Activated B cell treated with CpG ODN at 0.5 μM for 24 hours (primary cell): ENCODE data around the gene SSH2. TPM values are rescaled to one million over a fixed set of nuclear protein-coding genes. Genes with fewer than 3 reads are reported as not detected.

ENCODE experiments used
- ATAC-seq: fragments of 200-7000 bp; cut with Tn5 transposase; one replicate; pipeline ENCODE4 v1.10.0; 2021; ENCODE audit warnings: low read depth, mild to moderate bottlenecking, moderate library complexity
- CTCF ChIA-PET: fragments of 350-600 bp; sonication (Branson Sonifier 250); formaldehyde crosslinking; loops from one replicate; lab custom pipeline; 2021; ENCODE audit warnings: antibody characterized with exemption; lab: Charles Lee
- POLR2A ChIA-PET: fragments of 350-600 bp; sonication (Branson Sonifier 250); formaldehyde crosslinking; loops from one replicate; lab custom pipeline; 2021; ENCODE audit warnings: antibody characterized with exemption; lab: Charles Lee
- DNase-seq: peaks from one replicate; pipeline ENCODE4 v3.0.0; 2022
- H3K27ac Mint-ChIP-seq: one replicate; pipeline ENCODE4 v1.8.0; 2020; ENCODE audit warnings: mixed read lengths
- H3K27me3 Mint-ChIP-seq: one replicate; pipeline ENCODE4 v1.8.0; 2021; ENCODE audit warnings: mixed read lengths
- H3K36me3 Mint-ChIP-seq: one replicate; pipeline ENCODE4 v1.8.0; 2021; ENCODE audit warnings: low read depth, mixed read lengths
- H3K4me1 Mint-ChIP-seq: one replicate; pipeline ENCODE4 v1.8.0; 2021; ENCODE audit warnings: mixed read lengths
- H3K4me3 Mint-ChIP-seq: one replicate; pipeline ENCODE4 v1.8.0; 2020; ENCODE audit warnings: mild to moderate bottlenecking, mixed read lengths
- H3K9me3 Mint-ChIP-seq: one replicate; pipeline ENCODE4 v1.8.0; 2020; ENCODE audit warnings: mixed read lengths
- CTCF ChIP-seq: fragments of 200-600 bp; IDR thresholded peaks from one replicate; pipeline ENCODE4 v1.8.0; 2022; ENCODE audit warnings: antibody characterized with exemption, mild to moderate bottlenecking
- intact Hi-C: fragments of 100-400 bp; cut with micrococcal nuclease; formaldehyde crosslinking; loops from one replicate; pipeline ENCODE4 v1.15.1; 2024
- total RNA-seq: library from RNA; stranded (reverse); gene quantifications from 2 replicates; pipeline ENCODE4 v1.2.3, GENCODE V29; 2022

The SSH2 gene
- total RNA-seq, 1 donor from 2014 or later, result 95.7 TPM

GRCh38 chr17:29713626-29714025 lies 216.4 kb downstream of the SSH2 start:
- ATAC-seq (peak; percentile 57), DNase-seq (no peak)
- Mint-ChIP-seq H3K27ac (peak overlapping the region; percentile 59), H3K27me3 (no peaks in the 10 kb centered on the region), H3K4me1 (peaks cover 97% of the 10 kb centered on the region), H3K36me3 (peaks cover 39% of the 10 kb centered on the region), H3K9me3 (no peaks in the 10 kb centered on the region), H3K4me3 (peak overlapping the region; percentile 50)
- no peak for TF ChIP-seq CTCF
- POLR2A ChIA-PET, result interaction anchor here (0.6 to 3.5 kb wide), 5 partner anchors 9 to 1084 kb away, joined by 3 to 30 read pairs (median 4); no protein-coding TSS in a partner anchor
- CTCF ChIA-PET, result interaction anchor here (1.8 kb wide), 1 partner anchor 9 kb away, joined by 7 read pairs; no protein-coding TSS in a partner anchor
- intact Hi-C loops, result no loop called here

DNA sequence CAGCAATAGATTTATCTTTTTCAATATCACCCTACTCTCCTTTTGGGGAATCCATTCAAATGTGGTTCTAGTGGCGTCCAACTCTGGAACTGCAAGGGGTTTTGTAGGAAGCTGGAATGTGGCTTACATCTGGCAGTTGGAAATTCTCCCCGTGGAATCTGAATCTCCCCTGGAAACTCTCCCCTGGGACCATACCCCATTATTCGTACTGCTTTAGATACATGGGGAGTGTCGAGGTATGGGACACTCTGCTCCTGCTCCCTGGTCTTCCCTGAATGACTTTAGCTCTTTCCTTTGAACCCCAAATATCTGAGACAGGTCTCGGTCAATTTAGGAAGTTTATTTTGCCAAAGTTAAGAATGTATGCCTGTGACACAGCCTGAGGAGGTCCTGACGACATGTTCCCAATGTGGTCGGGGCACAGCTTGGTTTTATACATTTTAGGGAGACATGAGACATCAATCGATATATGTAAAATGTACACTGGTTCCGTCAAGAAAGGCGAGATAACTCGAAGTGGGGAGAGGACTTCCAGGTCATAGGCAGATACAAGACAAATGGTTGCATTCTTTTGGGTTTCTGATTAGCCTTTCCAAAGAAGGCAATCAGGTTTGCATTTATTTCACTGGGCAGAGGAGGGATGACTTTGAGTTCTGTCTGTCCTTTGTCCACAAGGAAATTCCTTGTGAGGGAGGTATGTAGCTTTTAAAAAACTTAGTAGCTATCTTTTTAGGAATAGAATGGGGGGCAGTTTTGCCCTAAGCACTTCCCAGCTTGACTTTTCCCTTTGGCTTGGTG lies 218.2 kb downstream of the SSH2 start:
- no peaks in the 10 kb centered on the region for H3K27me3 Mint-ChIP-seq
- intact Hi-C loops, result no loop called here
- no peak for DNase-seq
- POLR2A ChIA-PET, result interaction anchor here (0.6 to 3.5 kb wide), 4 partner anchors 9 to 49 kb away, joined by 3 to 30 read pairs (median 6); no protein-coding TSS in a partner anchor
- TF ChIP-seq CTCF, result no peak
- CTCF ChIA-PET, result interaction anchor here (1.0 to 2.1 kb wide), 5 partner anchors 9 to 94 kb away, joined by 3 to 7 read pairs (median 4); no protein-coding TSS in a partner anchor
- peaks cover 93% of the 10 kb centered on the region for H3K4me1 Mint-ChIP-seq
- ATAC-seq, result no peak
- H3K4me3 Mint-ChIP-seq, result no peak overlapping the region
- H3K36me3 Mint-ChIP-seq, result peaks cover 28% of the 10 kb centered on the region
- H3K9me3 Mint-ChIP-seq, result no peaks in the 10 kb centered on the region
- peak overlapping the region; percentile 72 for H3K27ac Mint-ChIP-seq

GRCh38 chr17:29710891-29711418 lies 219.1 kb downstream of the SSH2 start:
- Mint-ChIP-seq H3K4me1 (peaks cover 93% of the 10 kb centered on the region), H3K4me3 (no peak overlapping the region), H3K27me3 (no peaks in the 10 kb centered on the region), H3K9me3 (no peaks in the 10 kb centered on the region), H3K27ac (peak overlapping the region; percentile 72), H3K36me3 (peaks cover 25% of the 10 kb centered on the region)
- ChIA-PET POLR2A (interaction anchor here (0.6 to 3.5 kb wide), 5 partner anchors 10 to 50 kb away, joined by 3 to 30 read pairs (median 4); no protein-coding TSS in a partner anchor), CTCF (interaction anchor here (1.0 to 2.1 kb wide), 3 partner anchors 10 to 93 kb away, joined by 3 to 5 read pairs (median 4); no protein-coding TSS in a partner anchor)
- intact Hi-C loops, result no loop called here
- no peak for TF ChIP-seq CTCF
- ATAC-seq (no peak), DNase-seq (no peak)

DNA sequence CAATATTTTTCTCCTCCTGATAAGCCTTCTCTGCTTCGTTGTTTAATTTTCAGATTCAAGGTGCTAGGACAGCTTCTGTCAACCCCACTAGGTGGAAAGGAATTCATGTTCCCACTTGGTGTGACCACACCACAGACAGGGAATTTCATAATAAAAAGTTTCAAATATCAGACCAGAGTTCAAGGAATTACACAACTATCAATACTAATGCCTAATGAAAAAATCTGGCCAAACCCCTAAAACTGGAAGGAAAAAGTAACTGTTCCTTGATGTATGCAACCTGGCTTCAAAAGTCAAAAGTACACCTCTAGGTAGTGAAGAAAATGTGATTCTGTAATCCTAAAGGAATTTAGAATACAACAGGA lies 219.5 kb downstream of the SSH2 start:
- H3K4me3 Mint-ChIP-seq, result no peak overlapping the region
- peaks cover 26% of the 10 kb centered on the region for H3K36me3 Mint-ChIP-seq
- no peaks in the 10 kb centered on the region for H3K27me3 Mint-ChIP-seq
- H3K9me3 Mint-ChIP-seq, result no peaks in the 10 kb centered on the region
- DNase-seq, result no peak
- CTCF ChIA-PET, result interaction anchor here (1.0 to 1.2 kb wide), 2 partner anchors 12 to 93 kb away, joined by 3 to 4 read pairs; no protein-coding TSS in a partner anchor
- no peak for ATAC-seq
- intact Hi-C loops, result no loop called here
- POLR2A ChIA-PET, result interaction anchor here (0.6 to 3.5 kb wide), 3 partner anchors 12 to 50 kb away, joined by 3 to 30 read pairs (median 7); no protein-coding TSS in a partner anchor
- H3K27ac Mint-ChIP-seq, result peak overlapping the region; percentile 72
- TF ChIP-seq CTCF, result no peak
- peaks cover 93% of the 10 kb centered on the region for H3K4me1 Mint-ChIP-seq
